Measurements from ENCODE around the gene NEGR1.

DNA sequence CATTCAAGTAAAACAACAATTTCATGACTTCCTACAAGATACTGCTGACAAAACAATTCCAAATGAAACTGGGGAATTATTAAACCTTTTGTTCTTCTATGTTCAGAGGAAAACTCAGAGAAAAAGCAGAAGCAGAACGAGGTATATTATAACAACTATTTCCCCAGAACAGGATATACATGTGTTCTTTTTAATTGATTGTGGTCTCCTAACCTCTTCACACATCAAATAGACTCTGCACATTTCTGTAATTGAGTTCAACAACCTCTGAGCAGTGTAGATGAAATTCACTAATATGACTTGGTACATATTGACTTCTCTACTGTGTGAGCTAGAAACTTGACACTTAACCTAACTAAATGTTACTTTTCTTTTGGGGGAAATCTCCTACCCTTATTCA is 584.2 kb downstream of the NEGR1 start:
- TF ChIP-seq, protein P1, sequence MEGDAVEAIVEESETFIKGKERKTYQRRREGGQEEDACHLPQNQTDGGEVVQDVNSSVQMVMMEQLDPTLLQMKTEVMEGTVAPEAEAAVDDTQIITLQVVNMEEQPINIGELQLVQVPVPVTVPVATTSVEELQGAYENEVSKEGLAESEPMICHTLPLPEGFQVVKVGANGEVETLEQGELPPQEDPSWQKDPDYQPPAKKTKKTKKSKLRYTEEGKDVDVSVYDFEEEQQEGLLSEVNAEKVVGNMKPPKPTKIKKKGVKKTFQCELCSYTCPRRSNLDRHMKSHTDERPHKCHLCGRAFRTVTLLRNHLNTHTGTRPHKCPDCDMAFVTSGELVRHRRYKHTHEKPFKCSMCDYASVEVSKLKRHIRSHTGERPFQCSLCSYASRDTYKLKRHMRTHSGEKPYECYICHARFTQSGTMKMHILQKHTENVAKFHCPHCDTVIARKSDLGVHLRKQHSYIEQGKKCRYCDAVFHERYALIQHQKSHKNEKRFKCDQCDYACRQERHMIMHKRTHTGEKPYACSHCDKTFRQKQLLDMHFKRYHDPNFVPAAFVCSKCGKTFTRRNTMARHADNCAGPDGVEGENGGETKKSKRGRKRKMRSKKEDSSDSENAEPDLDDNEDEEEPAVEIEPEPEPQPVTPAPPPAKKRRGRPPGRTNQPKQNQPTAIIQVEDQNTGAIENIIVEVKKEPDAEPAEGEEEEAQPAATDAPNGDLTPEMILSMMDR (IDR thresholded peaks at IDR 0.05) = no peak
- TF ChIP-seq POLR2A (IDR thresholded peaks at IDR 0.05) = no peak

Measured in Peyer's patch (tissue), 4 donors.